Measurements from ENCODE around the gene CIAO2B. TPM values are rescaled to one million over a fixed set of nuclear protein-coding genes. Genes with fewer than 3 reads are reported as not detected.
"Not testable (repeated sequence)": the region's sequence is repeated elsewhere in the genome, so short reads cannot be mapped to it uniquely, and the experiment has no call there.

Gene CIAO2B
- total RNA-seq, 1 donor from 2014 or later: 55.5 TPM

- H3K27me3 ChIP-seq: peaks cover 5% of the 10 kb centered on the region
- no peaks in the 10 kb centered on the region for H3K36me3 Mint-ChIP-seq
- no peaks in the 10 kb centered on the region for H3K36me3 ChIP-seq
- no peaks in the 10 kb centered on the region for H3K9me3 ChIP-seq (ENCODE audit: low read depth)
- H3K27ac Mint-ChIP-seq: no peak overlapping the region
- no peak overlapping the region for H2AFZ ChIP-seq (replicated peaks)
- H3K4me1 Mint-ChIP-seq: peaks cover 23% of the 10 kb centered on the region
- peak; percentile 92 for DNase-seq (ENCODE audit: low spot score)
- H3K9me3 Mint-ChIP-seq: no peaks in the 10 kb centered on the region
- no peaks in the 10 kb centered on the region for H3K4me1 ChIP-seq
- no peak overlapping the region for H3K9ac ChIP-seq
- peaks cover 7% of the 10 kb centered on the region for H3K27me3 Mint-ChIP-seq (ENCODE audit: insufficient read depth, low read depth)
- no peak overlapping the region for H3K27ac ChIP-seq
- no peaks in the 10 kb centered on the region for H4K20me1 ChIP-seq (ENCODE audit: low read depth)
- H3K4me3 Mint-ChIP-seq: no peak overlapping the region
- H3K4me3 ChIP-seq: no peak overlapping the region
- no peak overlapping the region for H3K4me2 ChIP-seq
- TF ChIP-seq, protein P1, sequence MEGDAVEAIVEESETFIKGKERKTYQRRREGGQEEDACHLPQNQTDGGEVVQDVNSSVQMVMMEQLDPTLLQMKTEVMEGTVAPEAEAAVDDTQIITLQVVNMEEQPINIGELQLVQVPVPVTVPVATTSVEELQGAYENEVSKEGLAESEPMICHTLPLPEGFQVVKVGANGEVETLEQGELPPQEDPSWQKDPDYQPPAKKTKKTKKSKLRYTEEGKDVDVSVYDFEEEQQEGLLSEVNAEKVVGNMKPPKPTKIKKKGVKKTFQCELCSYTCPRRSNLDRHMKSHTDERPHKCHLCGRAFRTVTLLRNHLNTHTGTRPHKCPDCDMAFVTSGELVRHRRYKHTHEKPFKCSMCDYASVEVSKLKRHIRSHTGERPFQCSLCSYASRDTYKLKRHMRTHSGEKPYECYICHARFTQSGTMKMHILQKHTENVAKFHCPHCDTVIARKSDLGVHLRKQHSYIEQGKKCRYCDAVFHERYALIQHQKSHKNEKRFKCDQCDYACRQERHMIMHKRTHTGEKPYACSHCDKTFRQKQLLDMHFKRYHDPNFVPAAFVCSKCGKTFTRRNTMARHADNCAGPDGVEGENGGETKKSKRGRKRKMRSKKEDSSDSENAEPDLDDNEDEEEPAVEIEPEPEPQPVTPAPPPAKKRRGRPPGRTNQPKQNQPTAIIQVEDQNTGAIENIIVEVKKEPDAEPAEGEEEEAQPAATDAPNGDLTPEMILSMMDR (IDR thresholded peaks at IDR 0.05): peak; percentile 89
- TF ChIP-seq EZH2 (IDR thresholded peaks at IDR 0.05): no peak
- H3K79me2 ChIP-seq (ENCODE audit: low read depth): no peaks in the 10 kb centered on the region
- H3F3A ChIP-seq (ENCODE audit: low read depth): no peaks in the 10 kb centered on the region
Measured at GRCh38 chr16:66977341-66978113, 43.3 kb upstream of the CIAO2B start.

DNA sequence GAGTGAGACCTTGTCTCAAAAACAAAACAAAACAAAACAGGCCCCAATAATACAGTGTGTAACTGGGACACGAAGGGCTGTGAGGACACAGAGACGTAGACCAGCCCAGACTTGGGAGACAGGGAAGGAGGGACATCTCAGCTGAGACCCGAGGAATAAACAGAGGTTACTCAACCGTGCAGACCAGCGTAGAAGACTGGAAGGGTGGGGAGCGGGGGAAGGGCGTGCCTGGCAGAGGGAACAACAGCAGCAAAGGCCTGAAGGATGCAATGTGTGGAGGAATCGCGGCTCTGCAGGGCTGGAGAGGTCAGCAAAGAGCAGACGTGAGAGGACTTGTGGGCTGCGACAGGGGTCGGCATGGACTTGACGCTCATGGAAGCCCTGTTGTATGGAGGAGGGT, 42.5 kb upstream of the CIAO2B start:
- H3K4me3 ChIP-seq: no peak overlapping the region
- H2AFZ ChIP-seq (replicated peaks): no peak overlapping the region
- no peaks in the 10 kb centered on the region for H4K20me1 ChIP-seq (ENCODE audit: low read depth)
- Mint-ChIP-seq H3K4me3 (peak overlapping the region; percentile 17), H3K9me3 (no peaks in the 10 kb centered on the region), H3K27me3 (ENCODE audit: insufficient read depth, low read depth) (peaks cover 4% of the 10 kb centered on the region), H3K27ac (peak overlapping the region; percentile 78), H3K4me1 (peaks cover 23% of the 10 kb centered on the region), H3K36me3 (no peaks in the 10 kb centered on the region)
- H3K27me3 ChIP-seq: peaks cover 5% of the 10 kb centered on the region
- peak; percentile 13 for DNase-seq (ENCODE audit: low spot score)
- no peaks in the 10 kb centered on the region for H3K4me1 ChIP-seq
- H3K79me2 ChIP-seq (ENCODE audit: low read depth): no peaks in the 10 kb centered on the region
- TF ChIP-seq EZH2phosphoT487 (IDR thresholded peaks at IDR 0.05) (no peak), EZH2 (IDR thresholded peaks at IDR 0.05) (no peak)
- TF ChIP-seq, protein P1 (IDR thresholded peaks at IDR 0.05): no peak
- H3K9me3 ChIP-seq (ENCODE audit: low read depth): no peaks in the 10 kb centered on the region
- no peak overlapping the region for H3K4me2 ChIP-seq
- no peaks in the 10 kb centered on the region for H3K36me3 ChIP-seq
- H3K27ac ChIP-seq: no peak overlapping the region
- no peak overlapping the region for H3K9ac ChIP-seq
- H3F3A ChIP-seq (ENCODE audit: low read depth): no peaks in the 10 kb centered on the region

- H3K4me1 Mint-ChIP-seq: peaks cover 23% of the 10 kb centered on the region
- H2AFZ ChIP-seq (replicated peaks): no peak overlapping the region
- no peaks in the 10 kb centered on the region for H3K9me3 ChIP-seq (ENCODE audit: low read depth)
- H3K4me2 ChIP-seq: no peak overlapping the region
- no peak overlapping the region for H3K4me3 Mint-ChIP-seq
- no peak for DNase-seq (ENCODE audit: low spot score)
- H3K27ac Mint-ChIP-seq: peak overlapping the region; percentile 81
- H3K9ac ChIP-seq: no peak overlapping the region
- no peaks in the 10 kb centered on the region for H3K36me3 ChIP-seq
- peaks cover 6% of the 10 kb centered on the region for H3K27me3 Mint-ChIP-seq (ENCODE audit: insufficient read depth, low read depth)
- no peak overlapping the region for H3K4me3 ChIP-seq
- no peaks in the 10 kb centered on the region for H3K36me3 Mint-ChIP-seq
- TF ChIP-seq EZH2phosphoT487 (IDR thresholded peaks at IDR 0.05): no peak
- TF ChIP-seq, protein P1 (IDR thresholded peaks at IDR 0.05): no peak
- TF ChIP-seq EZH2 (IDR thresholded peaks at IDR 0.05): no peak
- no peaks in the 10 kb centered on the region for H3F3A ChIP-seq (ENCODE audit: low read depth)
- no peaks in the 10 kb centered on the region for H4K20me1 ChIP-seq (ENCODE audit: low read depth)
- no peak overlapping the region for H3K27ac ChIP-seq
- no peaks in the 10 kb centered on the region for H3K9me3 Mint-ChIP-seq
- no peaks in the 10 kb centered on the region for H3K4me1 ChIP-seq
- H3K27me3 ChIP-seq: no peaks in the 10 kb centered on the region
- no peaks in the 10 kb centered on the region for H3K79me2 ChIP-seq (ENCODE audit: low read depth)
Measured at GRCh38 chr16:66975302-66975893, 41.2 kb upstream of the CIAO2B start.

- H3K36me3 Mint-ChIP-seq; H3K27ac ChIP-seq; H3K4me1 ChIP-seq; H3K27me3 Mint-ChIP-seq (ENCODE audit: insufficient read depth, low read depth); H3K9ac ChIP-seq; H3F3A ChIP-seq (ENCODE audit: low read depth); H3K9me3 Mint-ChIP-seq; H4K20me1 ChIP-seq (ENCODE audit: low read depth); H3K4me3 ChIP-seq; H3K27me3 ChIP-seq; H3K9me3 ChIP-seq (ENCODE audit: low read depth); H2AFZ ChIP-seq (replicated peaks); H3K4me3 Mint-ChIP-seq; H3K36me3 ChIP-seq; H3K79me2 ChIP-seq (ENCODE audit: low read depth); DNase-seq (ENCODE audit: low spot score); H3K4me2 ChIP-seq: not testable (repeated sequence)
- Mint-ChIP-seq H3K4me1 (peaks cover 23% of the 10 kb centered on the region), H3K27ac (peak overlapping the region; percentile 81)
Measured at GRCh38 chr16:66974932-66975246, 40.7 kb upstream of the CIAO2B start.

- H3K79me2 ChIP-seq (ENCODE audit: low read depth); H3K9me3 Mint-ChIP-seq; H3K9me3 ChIP-seq (ENCODE audit: low read depth); H3K27me3 Mint-ChIP-seq (ENCODE audit: insufficient read depth, low read depth); H3K4me1 ChIP-seq; H3K36me3 Mint-ChIP-seq; H3K36me3 ChIP-seq; H3K27me3 ChIP-seq; H3K4me3 Mint-ChIP-seq; H4K20me1 ChIP-seq (ENCODE audit: low read depth); H3F3A ChIP-seq (ENCODE audit: low read depth); H3K9ac ChIP-seq; H3K4me3 ChIP-seq; H2AFZ ChIP-seq (replicated peaks); H3K4me2 ChIP-seq; DNase-seq (ENCODE audit: low spot score); H3K27ac ChIP-seq: not testable (repeated sequence)
- peak overlapping the region; percentile 50 for H3K27ac Mint-ChIP-seq
- H3K4me1 Mint-ChIP-seq: peaks cover 23% of the 10 kb centered on the region
Measured at GRCh38 chr16:66974156-66974931, 40.1 kb upstream of the CIAO2B start.
